Measurements from ENCODE around the gene MAZ.
A peak's percentile ranks its signal among the peaks of the same experiment; 100 is the strongest.

The MAZ gene

DNA sequence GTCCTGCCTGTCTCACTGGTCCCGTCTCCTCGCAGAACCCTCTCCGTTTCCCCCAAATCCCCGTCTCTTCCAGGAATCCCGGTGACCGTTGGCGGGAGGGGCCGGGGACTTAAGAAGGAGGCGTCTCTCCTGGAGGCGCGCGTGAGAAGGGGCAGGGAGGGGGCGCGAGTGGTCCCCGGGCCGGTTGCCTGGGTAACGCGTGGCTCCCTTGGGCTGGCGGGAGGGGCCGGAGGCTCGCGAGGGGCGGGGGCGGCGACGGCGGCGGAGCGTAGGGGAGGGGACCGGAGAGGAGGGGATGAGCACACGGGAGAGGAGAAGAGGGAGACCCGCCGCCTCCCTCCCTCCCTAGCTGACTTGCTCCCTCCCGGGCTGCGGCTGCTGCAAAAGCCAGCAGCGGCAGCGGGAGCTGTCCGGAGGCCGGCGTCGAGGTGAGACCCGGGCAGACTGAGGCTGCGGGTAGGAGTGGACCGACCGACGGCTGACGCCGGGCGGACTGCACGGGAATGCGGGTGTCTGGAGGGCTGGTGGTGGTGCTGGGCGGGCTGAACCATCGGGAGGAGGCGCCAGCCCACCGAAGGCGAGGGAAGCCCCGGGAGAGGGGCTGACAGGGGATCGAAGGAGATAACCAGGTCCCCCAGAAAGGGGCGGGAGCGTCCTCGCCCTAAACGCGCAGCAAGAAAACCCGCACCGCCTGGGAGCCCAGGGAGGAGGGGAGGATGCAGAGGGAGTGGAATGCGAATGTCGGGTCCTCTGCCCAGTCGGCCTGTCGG, 5.8 kb downstream of the MAZ start, which contains the start of gene PRRT2:
TSS of gene PRRT2 (plus strand) at position 298 of the 770 bp plus-strand sequence. CDS start 862 bp downstream, outside the sequence.
- no peak; the same call in 1 of the 2 replicates for TF ChIP-seq CTCF (conservative IDR thresholded peaks at IDR 0.05; ENCODE audit: low read length)
- peak within 1 kb of the TSS; percentile 70 for H3K4me3 ChIP-seq (ENCODE audit: low read length)
- DNase-seq (ENCODE audit: low read depth): peak; percentile 38

- DNase-seq (ENCODE audit: low read depth): no peak
- peak overlapping the region; percentile 70 for H3K4me3 ChIP-seq (ENCODE audit: low read length)
- no peak for TF ChIP-seq CTCF (conservative IDR thresholded peaks at IDR 0.05; ENCODE audit: low read length)
Measured at GRCh38 chr16:29812754-29813643, 6.7 kb downstream of the MAZ start.

DNA sequence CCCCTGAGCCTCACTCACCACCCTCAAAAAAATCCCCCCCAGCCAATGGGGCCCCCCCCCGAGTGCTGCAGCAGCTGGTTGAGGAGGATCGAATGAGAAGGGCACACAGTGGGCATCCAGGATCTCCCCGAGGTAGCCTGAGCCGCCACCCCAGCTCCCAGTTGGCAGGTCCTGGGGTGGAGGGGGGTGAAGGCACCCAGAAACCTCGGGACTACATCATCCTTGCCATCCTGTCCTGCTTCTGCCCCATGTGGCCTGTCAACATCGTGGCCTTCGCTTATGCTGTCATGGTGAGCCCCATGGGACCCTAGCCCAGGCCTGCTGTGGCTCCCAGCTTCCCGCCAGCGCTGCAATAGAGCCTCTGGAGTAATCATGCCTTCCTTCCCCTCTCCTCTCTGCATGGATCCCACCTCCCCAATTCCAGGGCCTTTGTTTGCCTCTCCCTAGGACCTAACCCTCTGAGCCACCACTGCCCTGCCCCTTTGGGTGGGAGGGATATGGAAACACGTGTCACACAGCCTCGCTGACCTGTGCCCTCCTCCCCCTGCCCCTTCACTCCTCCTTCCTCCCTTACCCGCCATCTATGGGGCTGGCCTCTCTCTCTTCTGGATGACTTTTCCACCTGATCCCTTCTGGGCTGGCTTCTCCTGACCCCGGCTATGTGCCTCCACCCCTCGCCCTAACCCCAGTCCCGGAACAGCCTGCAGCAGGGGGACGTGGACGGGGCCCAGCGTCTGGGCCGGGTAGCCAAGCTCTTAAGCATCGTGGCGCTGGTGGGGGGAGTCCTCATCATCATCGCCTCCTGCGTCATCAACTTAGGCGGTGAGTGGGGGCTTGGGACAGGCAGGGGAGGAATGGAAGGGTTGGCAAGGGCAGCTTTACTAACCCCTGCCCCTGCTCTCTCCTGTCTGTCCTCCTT, 7.6 kb downstream of the MAZ start:
- no peak overlapping the region for H3K4me3 ChIP-seq (ENCODE audit: low read length)
- TF ChIP-seq CTCF (conservative IDR thresholded peaks at IDR 0.05; ENCODE audit: low read length): no peak
- no peak for DNase-seq (ENCODE audit: low read depth)

GRCh38 chr16:29814592-29814991, 8.3 kb downstream of the MAZ start:
- no peak for DNase-seq (ENCODE audit: low read depth)
- H3K4me3 ChIP-seq (ENCODE audit: low read length): no peak overlapping the region
- no peak for TF ChIP-seq CTCF (conservative IDR thresholded peaks at IDR 0.05; ENCODE audit: low read length)

- DNase-seq (ENCODE audit: low read depth): no peak
- TF ChIP-seq CTCF (conservative IDR thresholded peaks at IDR 0.05; ENCODE audit: low read length): no peak
- peak overlapping the region; percentile 89 for H3K4me3 ChIP-seq (ENCODE audit: low read length)
Measured at GRCh38 chr16:29815032-29815721, 8.8 kb downstream of the MAZ start.
